ENCODE data around the gene CACNA1C.

- TF ChIP-seq, protein P1, sequence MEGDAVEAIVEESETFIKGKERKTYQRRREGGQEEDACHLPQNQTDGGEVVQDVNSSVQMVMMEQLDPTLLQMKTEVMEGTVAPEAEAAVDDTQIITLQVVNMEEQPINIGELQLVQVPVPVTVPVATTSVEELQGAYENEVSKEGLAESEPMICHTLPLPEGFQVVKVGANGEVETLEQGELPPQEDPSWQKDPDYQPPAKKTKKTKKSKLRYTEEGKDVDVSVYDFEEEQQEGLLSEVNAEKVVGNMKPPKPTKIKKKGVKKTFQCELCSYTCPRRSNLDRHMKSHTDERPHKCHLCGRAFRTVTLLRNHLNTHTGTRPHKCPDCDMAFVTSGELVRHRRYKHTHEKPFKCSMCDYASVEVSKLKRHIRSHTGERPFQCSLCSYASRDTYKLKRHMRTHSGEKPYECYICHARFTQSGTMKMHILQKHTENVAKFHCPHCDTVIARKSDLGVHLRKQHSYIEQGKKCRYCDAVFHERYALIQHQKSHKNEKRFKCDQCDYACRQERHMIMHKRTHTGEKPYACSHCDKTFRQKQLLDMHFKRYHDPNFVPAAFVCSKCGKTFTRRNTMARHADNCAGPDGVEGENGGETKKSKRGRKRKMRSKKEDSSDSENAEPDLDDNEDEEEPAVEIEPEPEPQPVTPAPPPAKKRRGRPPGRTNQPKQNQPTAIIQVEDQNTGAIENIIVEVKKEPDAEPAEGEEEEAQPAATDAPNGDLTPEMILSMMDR (IDR thresholded peaks at IDR 0.05), result no peak
- no peak for TF ChIP-seq POLR2A (IDR thresholded peaks at IDR 0.05)
These were observed 414.8 kb downstream of the CACNA1C start for GRCh38 chr12:2467447-2468195.

Data from esophagus squamous epithelium (tissue), 4 donors.